GM12865 (cell line): ENCODE measurements around the gene RGS16.

ENCODE experiments used
- DNase-seq: peaks from one replicate; pipeline ENCODE4 v3.0.0; 2010; ENCODE audit warnings: low read depth
- H3K4me3 ChIP-seq: 2 replicates; pipeline ENCODE4 v1.5.1; 2011; ENCODE audit warnings: mild to moderate bottlenecking, low read depth, low read length, control low read depth
- TF ChIP-seq, protein P1 (sequence below): IDR thresholded peaks from 2 replicates; pipeline ENCODE4 v1.5.1; 2011; ENCODE audit warnings: low read length, control low read depth, low read depth, inconsistent platforms; ENCODE audit not compliant: insufficient read depth; ENCODE audit errors: missing control alignments

The RGS16 gene

DNA sequence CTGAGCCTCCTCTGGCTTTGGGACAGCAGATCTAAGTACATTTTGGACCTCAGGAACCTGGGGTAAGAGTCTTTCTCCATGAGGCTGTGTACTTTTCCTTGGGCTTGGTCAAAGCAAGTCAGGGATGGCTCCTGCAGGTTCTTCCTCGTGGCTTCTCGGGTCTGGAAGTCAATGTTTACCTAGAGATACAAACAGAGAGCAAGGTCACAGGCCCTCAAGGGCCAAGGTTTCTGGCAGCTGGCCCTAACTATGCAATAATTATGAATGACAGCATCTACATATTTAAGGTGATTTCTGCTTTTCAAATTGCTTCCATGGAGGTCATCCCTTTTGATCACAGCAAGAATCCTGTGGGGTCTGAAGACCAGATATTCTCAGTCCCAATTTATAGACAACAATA lies 42.5 kb upstream of the RGS16 start:
- TF ChIP-seq, protein P1, sequence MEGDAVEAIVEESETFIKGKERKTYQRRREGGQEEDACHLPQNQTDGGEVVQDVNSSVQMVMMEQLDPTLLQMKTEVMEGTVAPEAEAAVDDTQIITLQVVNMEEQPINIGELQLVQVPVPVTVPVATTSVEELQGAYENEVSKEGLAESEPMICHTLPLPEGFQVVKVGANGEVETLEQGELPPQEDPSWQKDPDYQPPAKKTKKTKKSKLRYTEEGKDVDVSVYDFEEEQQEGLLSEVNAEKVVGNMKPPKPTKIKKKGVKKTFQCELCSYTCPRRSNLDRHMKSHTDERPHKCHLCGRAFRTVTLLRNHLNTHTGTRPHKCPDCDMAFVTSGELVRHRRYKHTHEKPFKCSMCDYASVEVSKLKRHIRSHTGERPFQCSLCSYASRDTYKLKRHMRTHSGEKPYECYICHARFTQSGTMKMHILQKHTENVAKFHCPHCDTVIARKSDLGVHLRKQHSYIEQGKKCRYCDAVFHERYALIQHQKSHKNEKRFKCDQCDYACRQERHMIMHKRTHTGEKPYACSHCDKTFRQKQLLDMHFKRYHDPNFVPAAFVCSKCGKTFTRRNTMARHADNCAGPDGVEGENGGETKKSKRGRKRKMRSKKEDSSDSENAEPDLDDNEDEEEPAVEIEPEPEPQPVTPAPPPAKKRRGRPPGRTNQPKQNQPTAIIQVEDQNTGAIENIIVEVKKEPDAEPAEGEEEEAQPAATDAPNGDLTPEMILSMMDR, result no peak
- H3K4me3 ChIP-seq, result no peak overlapping the region
- no peak for DNase-seq

DNA sequence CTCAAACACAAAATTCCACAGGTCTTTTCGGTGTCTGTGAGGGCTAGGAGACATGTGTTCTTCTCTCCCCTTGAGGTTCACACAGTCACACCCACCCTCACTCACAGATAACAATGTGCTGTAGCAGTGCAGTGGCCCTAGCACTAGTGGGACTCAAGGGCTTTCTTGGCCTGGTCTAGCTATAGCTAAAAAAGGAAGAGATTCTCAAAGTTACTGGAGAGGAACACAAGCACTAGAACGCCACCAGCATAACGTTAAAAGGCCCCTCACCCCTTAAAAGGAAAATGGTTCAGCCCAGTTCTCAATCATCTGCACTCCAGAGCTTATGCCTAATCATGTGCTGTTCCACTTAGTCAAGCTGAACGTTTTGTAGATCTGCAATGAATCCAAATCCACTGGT lies 40.7 kb upstream of the RGS16 start:
- TF ChIP-seq, protein P1, result no peak
- H3K4me3 ChIP-seq, result no peak overlapping the region
- peak; percentile 39 for DNase-seq

DNA sequence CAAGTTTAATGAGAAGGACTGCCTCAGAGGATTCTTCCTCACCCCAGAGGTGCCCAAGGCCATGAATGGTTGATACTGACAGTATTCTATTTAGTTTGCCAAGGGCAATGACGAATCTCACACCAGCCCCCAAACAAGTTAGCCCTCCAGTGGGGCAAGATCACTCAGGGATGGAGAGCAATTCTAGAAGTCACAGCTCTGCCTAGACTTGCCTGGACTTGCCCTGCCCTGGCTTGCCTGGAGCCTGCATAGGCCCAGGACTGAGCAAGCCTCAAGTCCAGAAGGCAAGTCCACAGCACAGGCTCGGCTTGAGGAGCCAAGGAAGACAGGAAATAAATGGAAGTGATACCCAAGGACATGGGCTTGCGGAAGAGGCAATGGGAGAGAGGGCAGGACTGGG lies 39.5 kb upstream of the RGS16 start:
- H3K4me3 ChIP-seq, result no peak overlapping the region
- TF ChIP-seq, protein P1, result no peak
- peak; percentile 22 for DNase-seq

DNA sequence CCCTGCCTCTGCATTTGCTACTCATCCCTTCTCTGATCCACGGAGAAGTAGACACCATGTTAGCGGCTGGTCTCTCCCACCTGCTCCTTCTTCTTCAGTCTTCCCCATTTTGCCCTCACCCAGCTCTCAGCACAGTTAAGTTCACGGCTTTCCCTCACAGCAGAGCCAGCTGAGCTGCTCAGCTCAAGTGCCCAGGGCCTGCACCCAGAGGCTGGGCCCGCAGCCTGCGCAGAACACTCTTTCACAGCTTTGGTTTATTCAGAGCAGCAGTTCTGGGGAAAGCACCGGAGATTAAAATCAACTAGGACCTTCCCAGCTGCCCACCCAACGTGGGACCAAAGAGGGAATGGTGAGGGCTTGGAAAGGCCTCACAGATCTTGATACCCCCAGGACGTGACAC lies 38.3 kb upstream of the RGS16 start:
- no peak overlapping the region for H3K4me3 ChIP-seq
- DNase-seq, result no peak
- TF ChIP-seq, protein P1, result no peak

DNA sequence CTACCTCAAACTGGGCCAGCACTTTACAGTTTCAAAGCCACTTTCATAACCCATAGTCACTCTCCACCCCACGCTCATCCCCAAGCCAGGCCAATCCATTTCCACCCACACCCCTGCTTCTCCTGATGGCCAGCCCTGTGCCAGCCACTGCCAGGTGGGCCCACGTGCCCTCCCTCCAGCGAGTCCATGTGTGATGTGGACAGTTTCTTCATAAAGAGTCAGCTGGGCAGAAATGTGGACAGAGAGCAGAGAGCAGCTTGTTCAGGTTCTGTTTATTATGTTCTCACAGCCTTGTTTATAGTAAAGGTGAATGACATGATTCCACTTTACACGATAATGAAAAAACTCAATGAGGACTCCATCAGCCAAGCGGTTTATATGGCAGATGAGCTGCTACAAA lies 37.4 kb upstream of the RGS16 start:
- no peak overlapping the region for H3K4me3 ChIP-seq
- TF ChIP-seq, protein P1, result no peak
- DNase-seq, result no peak

DNA sequence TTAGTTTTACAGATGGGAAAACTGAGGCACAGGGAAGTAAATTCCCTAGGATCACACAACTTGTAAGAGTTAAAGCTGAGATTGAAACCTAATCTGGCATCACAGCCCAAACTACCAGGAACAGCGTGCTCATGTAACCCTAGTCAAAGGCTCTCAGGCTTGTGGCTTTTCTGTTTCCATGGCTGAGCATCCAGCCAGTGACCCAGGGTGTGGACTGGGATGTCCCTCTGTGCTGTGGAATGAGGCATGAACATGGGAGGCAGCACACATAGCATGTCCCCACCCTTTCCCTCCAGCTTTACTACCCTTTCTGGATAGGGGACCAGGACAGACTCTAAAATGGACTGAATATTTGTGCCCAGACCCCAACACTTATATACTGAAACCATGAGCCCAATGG lies 35.1 kb upstream of the RGS16 start:
- no peak for DNase-seq
- no peak overlapping the region for H3K4me3 ChIP-seq

DNA sequence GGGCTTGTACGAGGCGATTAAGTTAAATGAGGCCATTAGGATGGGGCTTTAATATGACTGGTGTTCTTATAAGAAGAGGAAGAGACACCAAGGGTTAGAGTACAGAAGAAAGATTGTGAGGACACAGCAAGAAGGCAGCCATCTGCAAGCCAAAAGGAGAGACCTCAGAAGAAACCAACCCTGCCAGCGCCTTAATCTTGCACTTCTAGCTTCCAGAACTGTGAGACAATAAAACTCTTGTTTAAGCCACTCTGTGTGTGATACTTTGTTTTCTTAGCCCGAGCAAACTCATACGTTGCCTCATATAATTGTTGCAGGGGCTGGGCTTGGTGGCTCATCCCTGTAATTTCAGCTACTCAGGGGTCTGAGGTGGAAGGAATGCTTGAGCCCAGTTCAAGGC lies 33.6 kb upstream of the RGS16 start:
- no peak overlapping the region for H3K4me3 ChIP-seq
- TF ChIP-seq, protein P1, result no peak

More for the DNA sequence above, 35.1 kb upstream of the RGS16 start:
- TF ChIP-seq, protein P1, result no peak

More for the DNA sequence above, 33.6 kb upstream of the RGS16 start:
- no peak for DNase-seq
